Measurements from ENCODE around the gene SLC51A. TPM values are rescaled to one million over a fixed set of nuclear protein-coding genes. Genes with fewer than 3 reads are reported as not detected.
A peak's percentile ranks its signal among the peaks of the same experiment; 100 is the strongest.
"Not testable (repeated sequence)": the region's sequence is repeated elsewhere in the genome, so short reads cannot be mapped to it uniquely, and the experiment has no call there.

The SLC51A gene
- total RNA-seq, 4 donors from 2014 or later: 25.6 to 284 (median 204) TPM

GRCh38 chr3:196179380-196180308, 36.7 kb upstream of the SLC51A start:
- Histone ChIP-seq H3K9me3 (no peaks in the 10 kb centered on the region), H3K4me1 (peaks cover 4 to 37% (median 21%) of the 10 kb centered on the region in 4 donors), H3K4me3 (peak overlapping the region in 3 of 4 donors; percentile 1 to 16 (median 15)), H3K27me3 (no peaks in the 10 kb centered on the region), H3K27ac (peak overlapping the region; percentile 76 to 89 (median 78)), H3K36me3 (no peaks in the 10 kb centered on the region)
- TF ChIP-seq CTCF (IDR thresholded peaks at IDR 0.05): peak in 1 of 6 experiments; percentile 8
- TF ChIP-seq POLR2A (IDR thresholded peaks at IDR 0.05): peak in 1 of 2 donors; percentile 35
- peak; percentile 66 to 87 (median 84) for DNase-seq

- Histone ChIP-seq H3K9me3 (no peaks in the 10 kb centered on the region), H3K4me1 (peaks cover 4 to 37% (median 21%) of the 10 kb centered on the region in 4 donors), H3K27ac (peak overlapping the region; percentile 76 to 89 (median 78)), H3K36me3 (no peaks in the 10 kb centered on the region), H3K27me3 (no peaks in the 10 kb centered on the region), H3K4me3 (peak overlapping the region in 1 of 4 donors; percentile 16)
- TF ChIP-seq CTCF (IDR thresholded peaks at IDR 0.05): no peak
- no peak for TF ChIP-seq POLR2A (IDR thresholded peaks at IDR 0.05)
- DNase-seq: no peak
Measured at GRCh38 chr3:196180346-196180745, 36.0 kb upstream of the SLC51A start.

GRCh38 chr3:196181127-196181546, 35.2 kb upstream of the SLC51A start:
- H3K9me3 ChIP-seq: no peaks in the 10 kb centered on the region
- peaks cover 4 to 37% (median 21%) of the 10 kb centered on the region in 4 donors for H3K4me1 ChIP-seq
- no peaks in the 10 kb centered on the region for H3K36me3 ChIP-seq
- no peak overlapping the region for H3K4me3 ChIP-seq
- no peaks in the 10 kb centered on the region for H3K27me3 ChIP-seq
- no peak for DNase-seq
- no peak for TF ChIP-seq POLR2A (IDR thresholded peaks at IDR 0.05)
- no peak for TF ChIP-seq CTCF (IDR thresholded peaks at IDR 0.05)
- peak overlapping the region in 3 of 4 donors; percentile 2 to 40 (median 16) for H3K27ac ChIP-seq

GRCh38 chr3:196184169-196184432, 32.2 kb upstream of the SLC51A start:
- DNase-seq, H3K4me3 ChIP-seq, H3K9me3 ChIP-seq, H3K36me3 ChIP-seq, H3K27me3 ChIP-seq: not testable (repeated sequence)
- Histone ChIP-seq H3K4me1 (peaks cover 4 to 42% (median 16%) of the 10 kb centered on the region in 4 donors), H3K27ac (peak overlapping the region in 3 of 4 donors; percentile 9 to 87 (median 71))

GRCh38 chr3:196184881-196185280, 31.5 kb upstream of the SLC51A start:
- Histone ChIP-seq H3K27ac (no peak overlapping the region), H3K9me3 (no peaks in the 10 kb centered on the region), H3K4me1 (peaks cover 2 to 36% (median 11%) of the 10 kb centered on the region in 4 donors), H3K36me3 (no peaks in the 10 kb centered on the region), H3K27me3 (no peaks in the 10 kb centered on the region), H3K4me3 (no peak overlapping the region)
- no peak for DNase-seq
- TF ChIP-seq CTCF (IDR thresholded peaks at IDR 0.05) (no peak), POLR2A (IDR thresholded peaks at IDR 0.05) (no peak)

All from Peyer's patch (tissue), 4 donors.